Measurements from ENCODE around the gene ATF2. TPM values are rescaled to one million over a fixed set of nuclear protein-coding genes. Genes with fewer than 3 reads are reported as not detected.

ATF2 gene
- total and polyA plus RNA-seq, 9 of the 15 experiments (the other 6 are each of a cell fraction or from before 2014, with no cell fraction given), result 24.2 to 111 (median 45.9) TPM

- no peak overlapping the region for H3K4me2 ChIP-seq (ENCODE audit: insufficient read depth, low read length)
- H3K9ac ChIP-seq (ENCODE audit: insufficient read depth in 1 of 2, low read depth in 2 of 2, low read length in 2 of 2), result no peak overlapping the region
- no peaks in the 10 kb centered on the region for H3K9me3 ChIP-seq (replicated peaks; ENCODE audit: control insufficient read depth, insufficient read depth, low read depth, low read length)
- H3K27ac ChIP-seq (ENCODE audit: extremely low read depth, low read depth, low read length), result no peak overlapping the region
- H3K36me3 ChIP-seq (ENCODE audit: control insufficient read depth, insufficient read depth, low read length), result no peaks in the 10 kb centered on the region
- H3K9me1 ChIP-seq (ENCODE audit: control insufficient read depth, insufficient read depth, low read length), result no peaks in the 10 kb centered on the region
- H2AFZ ChIP-seq (ENCODE audit: low read depth, low read length), result peak overlapping the region; percentile 75
- H4K20me1 ChIP-seq (replicated peaks; ENCODE audit: control insufficient read depth, insufficient read depth, low read length), result no peaks in the 10 kb centered on the region
- ATAC-seq (peak; percentile 82), FAIRE-seq (peak; percentile 58), DNase-seq (ENCODE audit: extremely low read depth in 1 of 4, low spot score in 3 of 4) (peak; percentile 49 to 55 (median 53))
- no peaks in the 10 kb centered on the region; a peak in 1 of 5 replicates for H3K27me3 ChIP-seq (ENCODE audit: control insufficient read depth in 2 of 2, insufficient read depth in 2 of 2, low read length in 2 of 2)
- no peaks in the 10 kb centered on the region; a peak in 1 of 5 replicates for H3K4me1 ChIP-seq (replicated peaks in 1 of 2; ENCODE audit: control insufficient read depth in 2 of 2, insufficient read depth in 2 of 2, low read length in 2 of 2)
- H3K79me2 ChIP-seq (ENCODE audit: control insufficient read depth, insufficient read depth, low read length), result no peaks in the 10 kb centered on the region
- in situ Hi-C loops (cut with MboI), result loop anchor here (25.0 kb wide), 1 partner anchor 1051 kb away; the partner anchor contains the start of genes EVX2, HOXD12 and HOXD13
- intact Hi-C loops (cut with micrococcal nuclease), result loop anchor here (1.0 to 10.0 kb wide), 3 partner anchors 150 to 648 kb away; no protein-coding TSS in a partner anchor
- ChIA-PET CTCF (ENCODE audit: low intra/inter-chr PET ratio) (interaction anchor here (0.7 to 1.7 kb wide), 3 partner anchors 234 to 648 kb away, joined by 3 to 10 read pairs (median 3); no protein-coding TSS in a partner anchor), POLR2A (no interaction called here)
- no TSS peak for BruUV-seq (replicated peaks)
- WGBS (ENCODE audit: insufficient coverage, low coverage, missing lambda C conversion rate), result 43% methylated on average over 5 of the region's 5 CpGs
- H3K4me3 ChIP-seq, result no peak overlapping the region
- no peak for TF ChIP-seq GTF3C2 (IDR thresholded peaks at IDR 0.05; ENCODE audit: borderline replicate concordance, extremely low read depth, insufficient read length)
- TF ChIP-seq GMEB1 (CRISPR knock-in tag; IDR thresholded peaks at IDR 0.05), result 0 out of 2 replicates have a peak, but pooled peaks have one; percentile 36
- TF ChIP-seq, protein P1, sequence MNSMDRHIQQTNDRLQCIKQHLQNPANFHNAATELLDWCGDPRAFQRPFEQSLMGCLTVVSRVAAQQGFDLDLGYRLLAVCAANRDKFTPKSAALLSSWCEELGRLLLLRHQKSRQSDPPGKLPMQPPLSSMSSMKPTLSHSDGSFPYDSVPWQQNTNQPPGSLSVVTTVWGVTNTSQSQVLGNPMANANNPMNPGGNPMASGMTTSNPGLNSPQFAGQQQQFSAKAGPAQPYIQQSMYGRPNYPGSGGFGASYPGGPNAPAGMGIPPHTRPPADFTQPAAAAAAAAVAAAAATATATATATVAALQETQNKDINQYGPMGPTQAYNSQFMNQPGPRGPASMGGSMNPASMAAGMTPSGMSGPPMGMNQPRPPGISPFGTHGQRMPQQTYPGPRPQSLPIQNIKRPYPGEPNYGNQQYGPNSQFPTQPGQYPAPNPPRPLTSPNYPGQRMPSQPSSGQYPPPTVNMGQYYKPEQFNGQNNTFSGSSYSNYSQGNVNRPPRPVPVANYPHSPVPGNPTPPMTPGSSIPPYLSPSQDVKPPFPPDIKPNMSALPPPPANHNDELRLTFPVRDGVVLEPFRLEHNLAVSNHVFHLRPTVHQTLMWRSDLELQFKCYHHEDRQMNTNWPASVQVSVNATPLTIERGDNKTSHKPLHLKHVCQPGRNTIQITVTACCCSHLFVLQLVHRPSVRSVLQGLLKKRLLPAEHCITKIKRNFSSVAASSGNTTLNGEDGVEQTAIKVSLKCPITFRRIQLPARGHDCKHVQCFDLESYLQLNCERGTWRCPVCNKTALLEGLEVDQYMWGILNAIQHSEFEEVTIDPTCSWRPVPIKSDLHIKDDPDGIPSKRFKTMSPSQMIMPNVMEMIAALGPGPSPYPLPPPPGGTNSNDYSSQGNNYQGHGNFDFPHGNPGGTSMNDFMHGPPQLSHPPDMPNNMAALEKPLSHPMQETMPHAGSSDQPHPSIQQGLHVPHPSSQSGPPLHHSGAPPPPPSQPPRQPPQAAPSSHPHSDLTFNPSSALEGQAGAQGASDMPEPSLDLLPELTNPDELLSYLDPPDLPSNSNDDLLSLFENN (IDR thresholded peaks at IDR 0.05; ENCODE audit: low read depth in 2 of 2, low read length in 2 of 2), result no peak
- TF ChIP-seq NR2F6 (CRISPR knock-in tag; IDR thresholded peaks at IDR 0.05), result no peak
- TF ChIP-seq EP400 (IDR thresholded peaks at IDR 0.05), result no peak
- TF ChIP-seq FOXA3 (CRISPR knock-in tag; conservative IDR thresholded peaks at IDR 0.05 in 1 of 2, IDR thresholded peaks at IDR 0.05 in 1 of 2), result peak in 1 of 2 experiments; percentile 64; a peak in 2 of 4 replicates
- TF ChIP-seq, protein P2, sequence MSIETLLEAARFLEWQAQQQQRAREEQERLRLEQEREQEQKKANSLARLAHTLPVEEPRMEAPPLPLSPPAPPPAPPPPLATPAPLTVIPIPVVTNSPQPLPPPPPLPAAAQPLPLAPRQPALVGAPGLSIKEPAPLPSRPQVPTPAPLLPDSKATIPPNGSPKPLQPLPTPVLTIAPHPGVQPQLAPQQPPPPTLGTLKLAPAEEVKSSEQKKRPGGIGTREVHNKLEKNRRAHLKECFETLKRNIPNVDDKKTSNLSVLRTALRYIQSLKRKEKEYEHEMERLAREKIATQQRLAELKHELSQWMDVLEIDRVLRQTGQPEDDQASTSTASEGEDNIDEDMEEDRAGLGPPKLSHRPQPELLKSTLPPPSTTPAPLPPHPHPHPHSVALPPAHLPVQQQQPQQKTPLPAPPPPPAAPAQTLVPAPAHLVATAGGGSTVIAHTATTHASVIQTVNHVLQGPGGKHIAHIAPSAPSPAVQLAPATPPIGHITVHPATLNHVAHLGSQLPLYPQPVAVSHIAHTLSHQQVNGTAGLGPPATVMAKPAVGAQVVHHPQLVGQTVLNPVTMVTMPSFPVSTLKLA (conservative IDR thresholded peaks at IDR 0.05), result 0 out of 4 replicates have a peak, but pooled peaks of 1 of the 2 experiments have one; percentile 14
- no peak for TF ChIP-seq PHF20 (IDR thresholded peaks at IDR 0.05; ENCODE audit: partially characterized antibody)
- TF ChIP-seq MTA2 (IDR thresholded peaks at IDR 0.05; ENCODE audit: low read depth), result 0 out of 2 replicates have a peak, but pooled peaks have one; percentile 12
Measured at GRCh38 chr2:175036582-175037018, 131.4 kb downstream of the ATF2 start.
